Retina (tissue), 1 donor: Measurements from ENCODE around the gene GABBR1.
"Not testable (repeated sequence)": the region's sequence is repeated elsewhere in the genome, so short reads cannot be mapped to it uniquely, and the experiment has no call there.

ENCODE experiments used
- DNase-seq: peaks from one replicate; pipeline ENCODE4 v3.0.0-alpha.2; 2016

The GABBR1 gene

GRCh38 chr6:29632789-29633533, at the start of gene GABBR1:
GABBR1 (minus strand) TSS chr6:29633183; CDS start chr6:29632385, 798 bp downstream.
- DNase-seq: peak; percentile 93

- DNase-seq: no peak
These were observed 48.8 kb upstream of the GABBR1 start for GRCh38 chr6:29681811-29682210.

GRCh38 chr6:29680904-29681303, 47.9 kb upstream of the GABBR1 start, which contains the start of gene ZFP57:
ZFP57 (minus strand) TSS chr6:29681152; CDS start chr6:29677003, 4,149 bp downstream.
- no peak for DNase-seq

- DNase-seq: no peak
These were observed 47.4 kb upstream of the GABBR1 start for GRCh38 chr6:29680416-29680815.

GRCh38 chr6:29679962-29680361, 47.0 kb upstream of the GABBR1 start:
- DNase-seq: no peak

GRCh38 chr6:29678114-29678513, 45.1 kb upstream of the GABBR1 start:
- no peak for DNase-seq

GRCh38 chr6:29676981-29677601, 44.1 kb upstream of the GABBR1 start:
- DNase-seq: no peak

GRCh38 chr6:29675561-29675960, 42.6 kb upstream of the GABBR1 start:
- no peak for DNase-seq

- no peak for DNase-seq
These were observed 41.0 kb upstream of the GABBR1 start for GRCh38 chr6:29674008-29674407.

- no peak for DNase-seq
These were observed 40.2 kb upstream of the GABBR1 start for GRCh38 chr6:29673161-29673560.

- not testable (repeated sequence) for DNase-seq
These were observed 39.1 kb upstream of the GABBR1 start for GRCh38 chr6:29672116-29672515.

- DNase-seq: no peak
These were observed 38.0 kb upstream of the GABBR1 start for GRCh38 chr6:29671026-29671425.

GRCh38 chr6:29667158-29667557, 34.2 kb upstream of the GABBR1 start:
- no peak for DNase-seq

GRCh38 chr6:29666826-29667130, 33.8 kb upstream of the GABBR1 start:
- no peak for DNase-seq

GRCh38 chr6:29665942-29666825, 33.2 kb upstream of the GABBR1 start:
- DNase-seq: no peak

GRCh38 chr6:29663300-29664042, 30.5 kb upstream of the GABBR1 start:
- DNase-seq: no peak

GRCh38 chr6:29661502-29662141, 28.6 kb upstream of the GABBR1 start:
- not testable (repeated sequence) for DNase-seq

- DNase-seq: no peak
These were observed 28.1 kb upstream of the GABBR1 start for GRCh38 chr6:29661071-29661470.

- no peak for DNase-seq
These were observed 23.8 kb upstream of the GABBR1 start, which contains the start of gene MOG for GRCh38 chr6:29656798-29657197. MOG (plus strand) TSS chr6:29657092; CDS start chr6:29657210, 118 bp downstream.

GRCh38 chr6:29656157-29656556, 23.2 kb upstream of the GABBR1 start:
- DNase-seq: no peak

- no peak for DNase-seq
These were observed 22.7 kb upstream of the GABBR1 start for GRCh38 chr6:29655658-29656057.

- DNase-seq: peak; percentile 50
These were observed 20.6 kb upstream of the GABBR1 start for GRCh38 chr6:29653452-29654038.
